H9 (cell line): ENCODE measurements around the gene GNA12. TPM values are rescaled to one million over a fixed set of nuclear protein-coding genes. Genes with fewer than 3 reads are reported as not detected.

Experiments
- DNase-seq: peaks from one replicate; pipeline ENCODE4 v3.0.0-alpha.2; 2017
- H2AFZ ChIP-seq: one replicate; pipeline ENCODE4 v1.6.1; 2013; ENCODE audit warnings: mild to moderate bottlenecking, low read length, control low read depth, moderate library complexity
- H2AK5ac ChIP-seq: 2 replicates; pipeline ENCODE4 v1.6.1; 2013; ENCODE audit warnings: low read length, control low read depth, mixed read lengths; ENCODE audit not compliant: insufficient read length
- H2BK120ac ChIP-seq: one replicate; pipeline ENCODE4 v1.6.1; 2013; ENCODE audit warnings: low read depth, mild to moderate bottlenecking, low read length, control low read depth, inconsistent platforms; ENCODE audit not compliant: poor library complexity, severe bottlenecking
- H2BK12ac ChIP-seq: 2 replicates; pipeline ENCODE4 v1.6.1; 2013; ENCODE audit warnings: low read length, control low read depth, mixed read lengths, low read depth; ENCODE audit not compliant: insufficient read length
- H2BK15ac ChIP-seq: 2 replicates; pipeline ENCODE4 v1.6.1; 2013; ENCODE audit warnings: low read depth, low read length, control low read depth
- H2BK20ac ChIP-seq: one replicate; pipeline ENCODE4 v1.6.1; 2013; ENCODE audit warnings: low read depth, mild to moderate bottlenecking, low read length, control low read depth, inconsistent platforms; ENCODE audit not compliant: poor library complexity, severe bottlenecking
- H2BK5ac ChIP-seq: 2 replicates; pipeline ENCODE4 v1.6.1; 2013; ENCODE audit warnings: low read length, control low read depth, mixed read lengths; ENCODE audit not compliant: insufficient read length
- H3K14ac ChIP-seq: 2 replicates; pipeline ENCODE4 v1.6.1; 2013; ENCODE audit warnings: low read length, control low read depth; ENCODE audit not compliant: insufficient read depth
- H3K18ac ChIP-seq: 2 replicates; pipeline ENCODE4 v1.6.1; 2013; ENCODE audit warnings: low read depth, mild to moderate bottlenecking, mixed read lengths, low read length, control low read depth; ENCODE audit not compliant: insufficient read length
- H3K23ac ChIP-seq: 2 replicates; pipeline ENCODE4 v1.6.1; 2013; ENCODE audit warnings: low read length, control low read depth, mixed read lengths, low read depth; ENCODE audit not compliant: insufficient read length
- H3K23me2 ChIP-seq: 2 replicates; pipeline ENCODE4 v1.6.1; 2013; ENCODE audit warnings: low read depth, mild to moderate bottlenecking, mixed read lengths, low read length, control low read depth; ENCODE audit not compliant: insufficient read length, poor library complexity, severe bottlenecking
- H3K27ac ChIP-seq: 2 replicates; pipeline ENCODE4 v1.5.1; 2013; ENCODE audit warnings: low read length, control low read depth, mixed read lengths, low read depth; ENCODE audit not compliant: insufficient read length
- H3K27me3 ChIP-seq: 2 replicates; pipeline ENCODE4 v1.6.1; 2013; ENCODE audit warnings: low read length, control low read depth, inconsistent platforms; ENCODE audit not compliant: insufficient read depth
- H3K4ac ChIP-seq: 2 replicates; pipeline ENCODE4 v1.6.1; 2013; ENCODE audit warnings: low read depth, mild to moderate bottlenecking, control low read depth, inconsistent platforms, low read length, moderate library complexity
- H3K4me1 ChIP-seq: 2 replicates; pipeline ENCODE4 v1.6.1; 2013; ENCODE audit warnings: low read length, control low read depth, inconsistent platforms; ENCODE audit not compliant: insufficient read depth
- H3K4me2 ChIP-seq: 2 replicates; pipeline ENCODE4 v1.6.1; 2013; ENCODE audit warnings: low read length, control low read depth, mixed read lengths; ENCODE audit not compliant: insufficient read length, insufficient read depth
- H3K56ac ChIP-seq: 2 replicates; pipeline ENCODE4 v1.6.1; 2013; ENCODE audit warnings: low read depth, mild to moderate bottlenecking, mixed read lengths, low read length, control low read depth; ENCODE audit not compliant: insufficient read length
- H3K79me1 ChIP-seq: 2 replicates; pipeline ENCODE4 v1.6.1; 2013; ENCODE audit warnings: low read depth, mild to moderate bottlenecking, moderate library complexity, low read length, control low read depth, inconsistent platforms; ENCODE audit not compliant: insufficient read depth, poor library complexity, severe bottlenecking
- H3K79me2 ChIP-seq: 2 replicates; pipeline ENCODE4 v1.6.1; 2013; ENCODE audit warnings: low read length, control low read depth, inconsistent platforms; ENCODE audit not compliant: insufficient read depth
- H3K9ac ChIP-seq: 2 replicates; pipeline ENCODE4 v1.6.1; 2013; ENCODE audit warnings: low read length, control low read depth, mixed read lengths; ENCODE audit not compliant: insufficient read length; ENCODE audit errors: extremely low read depth
- H3K9me3 ChIP-seq: one replicate; pipeline ENCODE4 v1.6.1; 2013; ENCODE audit warnings: low read depth, low read length, inconsistent platforms; ENCODE audit not compliant: control insufficient read depth
- H3T11ph ChIP-seq: one replicate; pipeline ENCODE4 v1.6.1; 2013; ENCODE audit warnings: mild to moderate bottlenecking, low read length, control low read depth, inconsistent platforms
- H4K20me1 ChIP-seq: one replicate; pipeline ENCODE4 v1.6.1; 2013; ENCODE audit not compliant: control insufficient read depth, insufficient read length, insufficient read depth
- H4K5ac ChIP-seq: 2 replicates; pipeline ENCODE4 v1.6.1; 2013; ENCODE audit warnings: low read depth, mild to moderate bottlenecking, mixed read lengths, low read length, control low read depth; ENCODE audit not compliant: insufficient read length
- H4K8ac ChIP-seq: replicated peaks from 2 replicates; pipeline ENCODE4 v1.6.1; 2013; ENCODE audit warnings: low read length, control low read depth, mixed read lengths, low read depth; ENCODE audit not compliant: insufficient read length
- H4K91ac ChIP-seq: 2 replicates; pipeline ENCODE4 v1.6.1; 2013; ENCODE audit warnings: low read depth, mild to moderate bottlenecking, moderate library complexity, mixed read lengths, low read length, control low read depth; ENCODE audit not compliant: insufficient read length
- H3K27ac Mint-ChIP-seq, 3 experiments: 2 replicates in 2 of 3; 3 replicates in 1 of 3; pipeline ENCODE4 v1.8.0; 2020 to 2021; ENCODE audit warnings: mixed read lengths in 3 of 3, mild to moderate bottlenecking in 1 of 3, moderate library complexity in 1 of 3
- H3K27me3 Mint-ChIP-seq: 2 replicates; pipeline ENCODE4 v1.8.0; 2021; ENCODE audit warnings: low read depth, mild to moderate bottlenecking, moderate library complexity, mixed read lengths
- H3K36me3 Mint-ChIP-seq, 3 experiments: 2 replicates in 2 of 3; 3 replicates in 1 of 3; pipeline ENCODE4 v1.8.0; 2020 to 2021; ENCODE audit warnings: low read depth in 3 of 3, mixed read lengths in 3 of 3; ENCODE audit not compliant: insufficient read depth in 1 of 3
- H3K4me1 Mint-ChIP-seq, 2 experiments: 2 replicates each; pipeline ENCODE4 v1.8.0; 2020; ENCODE audit warnings: mixed read lengths in 2 of 2
- H3K4me3 Mint-ChIP-seq, 2 experiments: 2 replicates in 1 of 2; 3 replicates in 1 of 2; pipeline ENCODE4 v1.8.0; 2020 to 2021; ENCODE audit warnings: mild to moderate bottlenecking in 2 of 2, mixed read lengths in 2 of 2, moderate library complexity in 1 of 2
- H3K9me3 Mint-ChIP-seq, 2 experiments: 2 replicates in 1 of 2; 3 replicates in 1 of 2; pipeline ENCODE4 v1.8.0; 2020; ENCODE audit warnings: mild to moderate bottlenecking in 2 of 2, mixed read lengths in 2 of 2, moderate library complexity in 1 of 2
- WGBS: extraction: QIAGEN DNeasy Blood & Tissue Kit; methylation state at CpG from one replicate; pipeline ENCODE4 v1.1.7; 2013; ENCODE audit warnings: missing lambda C conversion rate, low lambda C conversion rate, mixed read lengths; ENCODE audit not compliant: insufficient read length; ENCODE audit errors: extremely low coverage; 5-methylcytosine and 5-hydroxymethylcytosine counted together
- total RNA-seq: library from RNA; stranded (reverse); gene quantifications from 2 replicates; pipeline ENCODE4 v1.2.1, GENCODE V29; 2021
- TF ChIP-seq, protein P1 (sequence below): fragments of 200-600 bp; sonication (generic); conservative IDR thresholded peaks from 3 replicates; pipeline ENCODE4 v1.8.0; 2021; ENCODE audit warnings: antibody characterized with exemption, mild to moderate bottlenecking

GNA12 gene
- total RNA-seq, 1 experiment from 2014 or later: 60.2 TPM

DNA sequence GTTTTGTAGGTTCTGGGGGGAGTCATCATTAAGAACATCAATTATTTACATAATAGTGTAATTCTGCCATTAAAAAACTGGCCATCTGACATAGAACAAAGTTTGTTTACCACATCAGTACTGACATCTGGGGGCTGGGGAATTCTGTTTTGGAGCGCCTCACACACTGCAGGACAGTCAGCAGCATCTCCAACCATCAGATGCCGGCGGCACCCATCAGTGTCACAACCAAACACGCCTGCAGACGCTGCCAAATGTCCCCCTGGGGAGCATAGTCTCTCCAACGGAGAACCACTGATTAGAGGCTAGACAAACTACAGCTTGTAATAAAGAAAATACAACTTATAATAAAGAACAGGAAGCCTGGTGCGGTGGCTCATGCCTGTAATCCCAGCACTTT lies 26.0 kb downstream of the GNA12 start:
- no peak overlapping the region for H2BK12ac ChIP-seq
- H2BK20ac ChIP-seq: no peak overlapping the region
- H3K27ac Mint-ChIP-seq: peak overlapping the region in 1 of 3 experiments; percentile 94; a peak in 2 of 7 replicates
- no peak overlapping the region for H4K5ac ChIP-seq
- peaks cover 3% of the 10 kb centered on the region for H4K20me1 ChIP-seq
- H3K4me1 ChIP-seq: peaks cover 43% of the 10 kb centered on the region; the same call in 1 of the 2 replicates
- no peak overlapping the region for H3K23ac ChIP-seq
- no peak overlapping the region for H2AK5ac ChIP-seq
- H3K4me3 Mint-ChIP-seq: no peak overlapping the region
- no peak overlapping the region for H4K8ac ChIP-seq
- peaks cover 11% of the 10 kb centered on the region for H3K79me1 ChIP-seq
- H3K9ac ChIP-seq: no peak overlapping the region
- H2BK5ac ChIP-seq: no peak overlapping the region
- no peak overlapping the region for H3K4ac ChIP-seq
- DNase-seq: no peak
- H3K27ac ChIP-seq: no peak overlapping the region
- no peaks in the 10 kb centered on the region for H3K23me2 ChIP-seq
- H3T11ph ChIP-seq: no peak overlapping the region
- H3K9me3 ChIP-seq: no peaks in the 10 kb centered on the region
- TF ChIP-seq, protein P1, sequence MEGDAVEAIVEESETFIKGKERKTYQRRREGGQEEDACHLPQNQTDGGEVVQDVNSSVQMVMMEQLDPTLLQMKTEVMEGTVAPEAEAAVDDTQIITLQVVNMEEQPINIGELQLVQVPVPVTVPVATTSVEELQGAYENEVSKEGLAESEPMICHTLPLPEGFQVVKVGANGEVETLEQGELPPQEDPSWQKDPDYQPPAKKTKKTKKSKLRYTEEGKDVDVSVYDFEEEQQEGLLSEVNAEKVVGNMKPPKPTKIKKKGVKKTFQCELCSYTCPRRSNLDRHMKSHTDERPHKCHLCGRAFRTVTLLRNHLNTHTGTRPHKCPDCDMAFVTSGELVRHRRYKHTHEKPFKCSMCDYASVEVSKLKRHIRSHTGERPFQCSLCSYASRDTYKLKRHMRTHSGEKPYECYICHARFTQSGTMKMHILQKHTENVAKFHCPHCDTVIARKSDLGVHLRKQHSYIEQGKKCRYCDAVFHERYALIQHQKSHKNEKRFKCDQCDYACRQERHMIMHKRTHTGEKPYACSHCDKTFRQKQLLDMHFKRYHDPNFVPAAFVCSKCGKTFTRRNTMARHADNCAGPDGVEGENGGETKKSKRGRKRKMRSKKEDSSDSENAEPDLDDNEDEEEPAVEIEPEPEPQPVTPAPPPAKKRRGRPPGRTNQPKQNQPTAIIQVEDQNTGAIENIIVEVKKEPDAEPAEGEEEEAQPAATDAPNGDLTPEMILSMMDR: no peak
- no peak overlapping the region for H2AFZ ChIP-seq
- no peak overlapping the region for H3K56ac ChIP-seq
- no peak overlapping the region for H2BK120ac ChIP-seq
- H2BK15ac ChIP-seq: no peak overlapping the region
- H3K18ac ChIP-seq: no peak overlapping the region
- no peaks in the 10 kb centered on the region for H3K27me3 ChIP-seq
- no peaks in the 10 kb centered on the region for H3K27me3 Mint-ChIP-seq
- peaks cover 46% of the 10 kb centered on the region; the same call in 1 of the 2 replicates for H3K79me2 ChIP-seq
- no peak overlapping the region; the same call in 1 of the 2 replicates for H3K14ac ChIP-seq
- H3K36me3 Mint-ChIP-seq: peaks cover 2 to 17% (median 12%) of the 10 kb centered on the region in 3 experiments; a peak in 6 of 7 replicates
- H4K91ac ChIP-seq: no peak overlapping the region
- no peak overlapping the region for H3K4me2 ChIP-seq
- peaks cover 77 to 79% of the 10 kb centered on the region in 2 experiments for H3K4me1 Mint-ChIP-seq
- no peaks in the 10 kb centered on the region for H3K9me3 Mint-ChIP-seq
- no CpG with 5 or more reads among the region's 7 CpGs for WGBS
